Fibroblast of mammary gland (primary cell): Measurements from ENCODE around the gene ZNF853.
"Not testable (repeated sequence)": the region's sequence is repeated elsewhere in the genome, so short reads cannot be mapped to it uniquely, and the experiment has no call there.

Experiments used
- DNase-seq: peaks from one replicate; pipeline ENCODE4 v3.0.0-alpha.2; 2010; ENCODE audit warnings: low read depth
- H3K4me3 ChIP-seq: 2 replicates; pipeline ENCODE4 v1.5.1; 2011; ENCODE audit warnings: low read depth, mild to moderate bottlenecking, low read length, moderate library complexity; ENCODE audit not compliant: control insufficient read depth
- CTCF ChIP-seq: conservative IDR thresholded peaks from 2 replicates; pipeline ENCODE4 v1.5.1; 2011; ENCODE audit warnings: low read depth, low read length, inconsistent platforms; ENCODE audit not compliant: control insufficient read depth, insufficient read depth

Gene ZNF853

GRCh38 chr7:6614953-6615722 lies at the start of gene ZNF853:
Gene ZNF853 (plus strand): TSS chr7:6615610. CDS start chr7:6616175, 565 bp downstream.
- H3K4me3 ChIP-seq = peak within 1 kb of the TSS; percentile 2
- DNase-seq = no peak
- no peak for TF ChIP-seq CTCF

GRCh38 chr7:6565655-6566054 lies 49.8 kb upstream of the ZNF853 start:
- no peak for DNase-seq
- H3K4me3 ChIP-seq = no peak overlapping the region
- TF ChIP-seq CTCF = no peak

- no peak overlapping the region for H3K4me3 ChIP-seq
- no peak for DNase-seq
- TF ChIP-seq CTCF = no peak
Observed at GRCh38 chr7:6567886-6568285, 47.5 kb upstream of the ZNF853 start.

- no peak for TF ChIP-seq CTCF
- H3K4me3 ChIP-seq = no peak overlapping the region
- DNase-seq = no peak
Observed at GRCh38 chr7:6571160-6571779, 44.1 kb upstream of the ZNF853 start.

- DNase-seq = no peak
- no peak for TF ChIP-seq CTCF
- no peak overlapping the region for H3K4me3 ChIP-seq
Observed at GRCh38 chr7:6575281-6576023, 40.0 kb upstream of the ZNF853 start.

GRCh38 chr7:6576024-6576866 lies 39.2 kb upstream of the ZNF853 start:
- no peak for TF ChIP-seq CTCF
- peak overlapping the region; percentile 78 for H3K4me3 ChIP-seq
- DNase-seq = no peak

- not testable (repeated sequence) for DNase-seq
- H3K4me3 ChIP-seq = peak overlapping the region; percentile 78
Observed at GRCh38 chr7:6576867-6577368, 38.5 kb upstream of the ZNF853 start.
